HUES6 (cell line): Measurements from ENCODE around the gene SH3GL1.

Experiments used
- H3K27ac ChIP-seq: 2 replicates; pipeline ENCODE4 v1.7.0; 2013; ENCODE audit warnings: low read depth, mild to moderate bottlenecking, low read length, inconsistent platforms
- H3K27me3 ChIP-seq: 2 replicates; pipeline ENCODE4 v1.6.1; 2013; ENCODE audit warnings: low read length; ENCODE audit not compliant: control insufficient read depth, insufficient read depth
- H3K36me3 ChIP-seq: 2 replicates; pipeline ENCODE4 v1.6.1; 2013; ENCODE audit warnings: low read length; ENCODE audit not compliant: control insufficient read depth, insufficient read depth
- H3K4me1 ChIP-seq: 2 replicates; pipeline ENCODE4 v1.6.1; 2013; ENCODE audit warnings: low read length; ENCODE audit not compliant: control insufficient read depth, insufficient read depth
- H3K4me3 ChIP-seq: 2 replicates; pipeline ENCODE4 v1.5.1; 2013; ENCODE audit warnings: low read depth, low read length
- H3K9ac ChIP-seq: one replicate; pipeline ENCODE4 v1.6.1; 2013; ENCODE audit warnings: mild to moderate bottlenecking, low read length
- H3K9me3 ChIP-seq: 2 replicates; pipeline ENCODE4 v1.6.1; 2013; ENCODE audit warnings: low read depth, low read length; ENCODE audit not compliant: control insufficient read depth, insufficient read depth

Gene SH3GL1

DNA sequence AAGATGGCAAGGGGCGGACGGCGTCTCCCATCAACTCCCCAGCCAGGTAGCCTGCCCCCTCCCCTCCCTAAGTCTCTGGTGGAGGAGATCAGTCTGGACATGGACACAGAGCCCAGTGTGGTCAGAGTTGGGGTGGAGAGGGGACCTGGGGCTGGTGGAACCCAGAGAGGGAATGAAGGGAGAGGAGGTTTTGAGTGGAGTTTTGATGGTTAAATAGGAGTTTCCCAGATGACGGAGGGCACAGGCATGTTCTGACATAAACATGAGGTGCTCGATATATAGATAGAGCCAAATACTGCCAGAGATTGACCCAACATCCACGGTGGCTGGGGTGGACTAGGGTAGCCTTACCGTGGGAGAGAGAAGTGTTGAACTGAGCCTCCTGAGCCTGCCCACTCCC lies 81.9 kb downstream of the SH3GL1 start:
- H3K36me3 ChIP-seq: peaks cover 31% of the 10 kb centered on the region

DNA sequence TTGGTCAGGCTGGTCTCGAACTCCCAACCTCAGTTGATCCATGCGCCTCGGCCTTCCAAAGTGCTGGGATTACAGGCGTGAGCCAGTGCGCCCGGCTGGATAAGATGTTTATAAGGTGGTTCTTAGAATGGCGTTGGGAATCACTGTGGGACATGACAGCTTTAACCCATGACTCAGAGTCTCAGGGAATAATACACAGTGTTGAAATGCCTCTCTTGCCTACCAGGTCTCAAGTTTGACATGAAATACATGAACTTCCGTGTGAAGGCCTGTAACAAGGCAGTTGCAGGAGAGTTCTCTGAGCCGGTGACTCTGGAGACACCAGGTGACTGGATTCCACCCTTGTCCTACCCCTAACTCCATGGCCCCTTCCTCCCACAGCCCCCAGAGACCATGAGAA lies 83.4 kb downstream of the SH3GL1 start:
- no peak overlapping the region for H3K4me3 ChIP-seq
- H3K27me3 ChIP-seq: no peaks in the 10 kb centered on the region
- no peak overlapping the region for H3K27ac ChIP-seq
- H3K9ac ChIP-seq: no peak overlapping the region
- 0 out of 2 replicates have a peak, but pooled peaks cover 5% of the 10 kb centered on the region for H3K9me3 ChIP-seq
- H3K4me1 ChIP-seq: no peaks in the 10 kb centered on the region
- peaks cover 30% of the 10 kb centered on the region for H3K36me3 ChIP-seq

More for the DNA sequence above, 81.9 kb downstream of the SH3GL1 start:
- Histone ChIP-seq H3K4me3 (no peak overlapping the region), H3K27ac (no peak overlapping the region), H3K27me3 (no peaks in the 10 kb centered on the region), H3K9ac (no peak overlapping the region), H3K4me1 (no peaks in the 10 kb centered on the region), H3K9me3 (0 out of 2 replicates have a peak, but pooled peaks cover 5% of the 10 kb centered on the region)

DNA sequence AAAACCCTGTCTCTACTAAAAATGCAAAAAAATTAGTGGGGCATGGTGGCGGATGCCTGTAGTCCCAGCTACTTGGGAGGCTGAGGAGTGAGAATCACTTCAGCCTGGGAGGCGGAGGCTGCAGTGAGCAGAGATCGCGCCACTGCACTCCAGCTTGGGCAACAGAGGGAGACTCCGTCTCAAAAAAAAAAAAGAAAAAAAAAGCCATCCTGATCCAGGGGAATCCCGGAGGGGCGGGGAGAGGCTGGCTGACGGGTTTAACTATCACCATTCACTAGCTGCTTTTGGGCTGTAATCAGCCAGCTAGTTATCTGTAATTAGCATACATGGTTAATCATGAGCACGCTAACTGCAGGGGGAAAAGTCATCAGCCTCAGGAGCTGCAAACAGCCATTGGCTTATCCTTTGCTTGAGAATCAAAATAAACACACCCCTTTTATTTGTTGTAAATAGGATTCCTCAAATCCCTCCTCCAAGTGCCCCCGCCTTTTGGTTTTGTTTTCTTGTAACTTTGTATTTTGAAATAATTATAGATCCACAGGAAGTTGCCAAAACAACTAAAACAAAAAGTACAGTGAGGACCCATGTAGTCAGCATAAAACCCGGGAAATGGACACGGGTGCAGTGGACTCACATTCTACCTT lies 86.4 kb downstream of the SH3GL1 start:
- Histone ChIP-seq H3K4me3 (no peak overlapping the region), H3K27me3 (no peaks in the 10 kb centered on the region), H3K27ac (no peak overlapping the region), H3K36me3 (peaks cover 45% of the 10 kb centered on the region), H3K9ac (no peak overlapping the region), H3K4me1 (no peaks in the 10 kb centered on the region), H3K9me3 (no peaks in the 10 kb centered on the region)
